HG03064 (cell line): Measurements from ENCODE around the gene GAREM1.

Source experiments
- ATAC-seq: cut with Tn5 transposase; IDR thresholded peaks from one replicate; pipeline ENCODE4 v1.9.1; 2021; ENCODE audit warnings: low read depth; ENCODE audit not compliant: unreplicated experiment

GAREM1 gene

GRCh38 chr18:32427084-32427900 is 43.4 kb downstream of the GAREM1 start:
- ATAC-seq = no peak

- no peak for ATAC-seq
Measured at GRCh38 chr18:32425466-32425865, 45.2 kb downstream of the GAREM1 start.

- no peak for ATAC-seq
Measured at GRCh38 chr18:32424696-32425095, 46.0 kb downstream of the GAREM1 start.

GRCh38 chr18:32422978-32423740 is 47.5 kb downstream of the GAREM1 start:
- no peak for ATAC-seq

GRCh38 chr18:32422201-32422600 is 48.5 kb downstream of the GAREM1 start:
- ATAC-seq = no peak

GRCh38 chr18:32420084-32420750 is 50.5 kb downstream of the GAREM1 start:
- no peak for ATAC-seq

- ATAC-seq = no peak
Measured at GRCh38 chr18:32418148-32418547, 52.5 kb downstream of the GAREM1 start.

GRCh38 chr18:32405588-32405987 is 65.1 kb downstream of the GAREM1 start:
- no peak for ATAC-seq

GRCh38 chr18:32401621-32402020 is 69.1 kb downstream of the GAREM1 start:
- ATAC-seq = no peak

- ATAC-seq = no peak
Measured at GRCh38 chr18:32393407-32393806, 77.3 kb downstream of the GAREM1 start.

- ATAC-seq = no peak
Measured at GRCh38 chr18:32391126-32391525, 79.6 kb downstream of the GAREM1 start.

GRCh38 chr18:32389858-32390257 is 80.8 kb downstream of the GAREM1 start:
- ATAC-seq = no peak

GRCh38 chr18:32389191-32389590 is 81.5 kb downstream of the GAREM1 start:
- ATAC-seq = no peak

GRCh38 chr18:32386471-32386870 is 84.2 kb downstream of the GAREM1 start:
- ATAC-seq = no peak

GRCh38 chr18:32383050-32383819 is 87.4 kb downstream of the GAREM1 start:
- ATAC-seq = no peak

- no peak for ATAC-seq
Measured at GRCh38 chr18:32381761-32382160, 88.9 kb downstream of the GAREM1 start.

- ATAC-seq = no peak
Measured at GRCh38 chr18:32380559-32380958, 90.1 kb downstream of the GAREM1 start.

- ATAC-seq = no peak
Measured at GRCh38 chr18:32379891-32380290, 90.8 kb downstream of the GAREM1 start.

GRCh38 chr18:32378705-32379104 is 92.0 kb downstream of the GAREM1 start:
- no peak for ATAC-seq

GRCh38 chr18:32373995-32374394 is 96.7 kb downstream of the GAREM1 start:
- no peak for ATAC-seq

- no peak for ATAC-seq
Measured at GRCh38 chr18:32373505-32373904, 97.2 kb downstream of the GAREM1 start.
